ENCODE measurements around the gene PDX1.

Gene PDX1

GRCh38 chr13:27929868-27930267 lies 10.1 kb downstream of the PDX1 start:
- TF ChIP-seq CTCF (IDR thresholded peaks at IDR 0.05; ENCODE audit: low read depth, low read length), result no peak
- Histone ChIP-seq H3K36me3 (no peaks in the 10 kb centered on the region), H3K27ac (no peak overlapping the region), H3K9me3 (ENCODE audit: severe bottlenecking) (peaks cover 43% of the 10 kb centered on the region), H3K4me3 (ENCODE audit: low read depth, low read length) (no peak overlapping the region), H3K27me3 (ENCODE audit: insufficient read depth, low read depth, severe bottlenecking) (peaks cover 92% of the 10 kb centered on the region)
- DNase-seq, result no peak

- Histone ChIP-seq H3K36me3 (no peaks in the 10 kb centered on the region), H3K27me3 (ENCODE audit: insufficient read depth, low read depth, severe bottlenecking) (peaks cover 68% of the 10 kb centered on the region)
- no peak for TF ChIP-seq CTCF (IDR thresholded peaks at IDR 0.05; ENCODE audit: low read depth, low read length)
Measured at GRCh38 chr13:27933118-27933517, 13.3 kb downstream of the PDX1 start.

GRCh38 chr13:27933580-27934328 lies 14.0 kb downstream of the PDX1 start:
- Histone ChIP-seq H3K27ac (no peak overlapping the region), H3K9me3 (ENCODE audit: severe bottlenecking) (peaks cover 22% of the 10 kb centered on the region), H3K4me3 (ENCODE audit: low read depth, low read length) (no peak overlapping the region), H3K27me3 (ENCODE audit: insufficient read depth, low read depth, severe bottlenecking) (peaks cover 64% of the 10 kb centered on the region), H3K36me3 (no peaks in the 10 kb centered on the region)
- no peak for TF ChIP-seq CTCF (IDR thresholded peaks at IDR 0.05; ENCODE audit: low read depth, low read length)
- no peak for DNase-seq

More at GRCh38 chr13:27933118-27933517, 13.3 kb downstream of the PDX1 start:
- Histone ChIP-seq H3K4me3 (ENCODE audit: low read depth, low read length) (no peak overlapping the region), H3K9me3 (ENCODE audit: severe bottlenecking) (peaks cover 29% of the 10 kb centered on the region), H3K27ac (no peak overlapping the region)
- no peak for DNase-seq

DNA sequence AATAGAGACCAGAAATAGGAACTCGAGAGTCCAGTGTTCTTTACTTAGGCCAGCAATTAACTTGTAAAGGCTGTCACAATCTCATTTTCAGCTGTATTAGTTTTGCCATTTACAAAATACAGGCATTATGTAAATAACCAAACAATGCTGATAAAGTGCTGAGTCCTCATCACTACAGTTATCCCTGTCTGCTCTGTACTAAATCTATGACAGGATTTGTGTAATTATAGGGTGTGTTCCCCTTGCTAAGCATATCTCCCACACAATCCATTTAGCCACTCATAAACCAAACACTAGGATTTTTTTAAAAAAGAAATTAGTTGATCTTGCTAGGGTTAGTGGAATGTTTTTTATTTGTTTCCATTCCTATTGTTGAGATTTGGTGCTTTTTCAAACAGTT lies 23.2 kb downstream of the PDX1 start:
- Histone ChIP-seq H3K9me3 (ENCODE audit: severe bottlenecking) (peaks cover 24% of the 10 kb centered on the region), H3K36me3 (no peaks in the 10 kb centered on the region), H3K4me3 (ENCODE audit: low read depth, low read length) (no peak overlapping the region), H3K27me3 (ENCODE audit: insufficient read depth, low read depth, severe bottlenecking) (peaks cover 95% of the 10 kb centered on the region), H3K27ac (no peak overlapping the region)
- no peak for TF ChIP-seq CTCF (IDR thresholded peaks at IDR 0.05; ENCODE audit: low read depth, low read length)
- no peak for DNase-seq

GRCh38 chr13:27952876-27953675 lies 33.3 kb downstream of the PDX1 start:
- TF ChIP-seq CTCF (IDR thresholded peaks at IDR 0.05; ENCODE audit: low read depth, low read length), result no peak
- no peak for DNase-seq
- H3K27me3 ChIP-seq (ENCODE audit: insufficient read depth, low read depth, severe bottlenecking), result peaks cover 95% of the 10 kb centered on the region

More at GRCh38 chr13:27952876-27953675, 33.3 kb downstream of the PDX1 start:
- no peak overlapping the region for H3K27ac ChIP-seq
- H3K4me3 ChIP-seq (ENCODE audit: low read depth, low read length), result no peak overlapping the region
- peaks cover 28% of the 10 kb centered on the region for H3K9me3 ChIP-seq (ENCODE audit: severe bottlenecking)
- H3K36me3 ChIP-seq, result no peaks in the 10 kb centered on the region
